ENCODE results near the gene MLPH.

MLPH gene

GRCh38 chr2:237530472-237531433 lies 43.7 kb downstream of the MLPH start:
- Histone ChIP-seq H3K36me3 (ENCODE audit: control insufficient read depth, insufficient read depth, low read length) (peaks cover 3% of the 10 kb centered on the region), H3K9me3 (ENCODE audit: control insufficient read depth, insufficient read depth, low read length) (no peaks in the 10 kb centered on the region), H3K9ac (ENCODE audit: low read depth, low read length) (no peak overlapping the region), H3K4me1 (ENCODE audit: control insufficient read depth, insufficient read depth, low read length) (no peaks in the 10 kb centered on the region), H3K4me3 (ENCODE audit: low read depth, low read length) (no peak overlapping the region), H3K27me3 (ENCODE audit: control insufficient read depth, insufficient read depth, low read length) (no peaks in the 10 kb centered on the region)

DNA sequence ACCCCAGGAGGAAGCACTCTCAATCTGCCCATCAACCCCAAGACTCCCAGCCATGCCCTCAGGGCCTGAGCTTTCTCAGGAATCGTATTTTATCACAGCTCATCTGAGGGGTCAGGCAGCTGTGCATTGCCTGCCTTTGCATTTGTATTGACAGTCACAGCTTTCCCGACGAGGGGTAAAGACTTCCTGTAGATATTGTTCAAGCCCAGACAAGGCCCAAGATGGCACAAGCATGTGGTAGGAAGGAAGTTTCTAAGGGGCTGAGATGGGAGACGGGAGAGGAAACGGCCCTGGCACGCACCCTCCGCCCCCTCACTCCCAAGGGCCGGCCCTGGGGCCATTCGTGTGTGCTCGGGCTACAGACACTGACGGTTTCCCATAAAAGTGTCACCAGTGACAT lies 45.1 kb downstream of the MLPH start:
- Histone ChIP-seq H3K36me3 (ENCODE audit: control insufficient read depth, insufficient read depth, low read length) (no peaks in the 10 kb centered on the region), H3K9ac (ENCODE audit: low read depth, low read length) (no peak overlapping the region), H3K27me3 (ENCODE audit: control insufficient read depth, insufficient read depth, low read length) (no peaks in the 10 kb centered on the region), H3K4me1 (ENCODE audit: control insufficient read depth, insufficient read depth, low read length) (no peaks in the 10 kb centered on the region), H3K9me3 (ENCODE audit: control insufficient read depth, insufficient read depth, low read length) (no peaks in the 10 kb centered on the region), H3K4me3 (ENCODE audit: low read depth, low read length) (no peak overlapping the region)

DNA sequence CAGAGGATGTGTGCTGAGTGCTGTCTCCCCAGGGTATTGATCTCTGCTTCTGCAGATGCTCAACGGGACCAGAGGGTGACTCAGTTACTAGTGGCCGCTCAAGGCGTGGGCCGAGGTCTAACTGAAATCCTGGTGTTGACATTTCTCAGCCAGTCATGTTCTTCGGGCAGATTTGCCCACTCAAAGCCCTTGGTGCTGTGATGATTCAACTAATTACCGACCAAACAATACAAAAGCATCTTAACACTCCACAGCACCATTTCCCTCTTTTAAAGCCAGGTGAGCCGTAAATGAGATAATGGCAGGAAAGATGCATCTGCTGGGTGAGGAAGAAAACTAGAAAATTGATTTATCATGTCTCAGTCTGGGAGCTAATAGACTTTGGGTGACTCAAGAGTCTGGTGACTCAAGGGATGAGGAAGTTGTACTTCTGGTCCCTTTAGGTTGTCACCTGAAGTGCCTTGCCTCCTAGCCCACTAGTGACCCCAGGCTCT lies 46.7 kb downstream of the MLPH start:
- no peaks in the 10 kb centered on the region for H3K36me3 ChIP-seq (ENCODE audit: control insufficient read depth, insufficient read depth, low read length)
- no peak overlapping the region for H3K9ac ChIP-seq (ENCODE audit: low read depth, low read length)
- H3K27me3 ChIP-seq (ENCODE audit: control insufficient read depth, insufficient read depth, low read length): no peaks in the 10 kb centered on the region
- no peak overlapping the region for H3K4me3 ChIP-seq (ENCODE audit: low read depth, low read length)
- H3K4me1 ChIP-seq (ENCODE audit: control insufficient read depth, insufficient read depth, low read length): no peaks in the 10 kb centered on the region
- H3K9me3 ChIP-seq (ENCODE audit: control insufficient read depth, insufficient read depth, low read length): no peaks in the 10 kb centered on the region

DNA sequence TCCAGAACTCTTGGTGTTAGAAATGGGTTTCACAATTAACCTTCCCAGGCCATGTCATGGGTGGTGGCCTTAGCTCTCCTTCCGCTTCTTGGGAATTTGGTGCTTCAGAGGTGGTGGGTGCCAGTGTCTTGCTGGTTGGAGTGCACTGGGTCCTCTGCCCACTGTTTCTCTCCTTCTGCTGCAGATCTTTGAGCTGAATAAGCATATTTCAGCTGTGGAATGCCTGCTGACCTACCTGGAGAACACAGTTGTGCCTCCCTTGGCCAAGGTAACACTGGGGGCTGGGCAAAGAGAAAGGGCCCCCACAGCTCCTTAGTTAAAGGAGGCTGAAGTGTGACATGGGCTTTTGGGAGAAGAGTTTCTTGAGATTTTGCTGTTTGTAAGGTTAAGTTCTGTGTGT lies 47.3 kb downstream of the MLPH start:
- Histone ChIP-seq H3K4me1 (ENCODE audit: control insufficient read depth, insufficient read depth, low read length) (no peaks in the 10 kb centered on the region), H3K27me3 (ENCODE audit: control insufficient read depth, insufficient read depth, low read length) (no peaks in the 10 kb centered on the region), H3K4me3 (ENCODE audit: low read depth, low read length) (no peak overlapping the region), H3K9ac (ENCODE audit: low read depth, low read length) (no peak overlapping the region), H3K36me3 (ENCODE audit: control insufficient read depth, insufficient read depth, low read length) (no peaks in the 10 kb centered on the region), H3K9me3 (ENCODE audit: control insufficient read depth, insufficient read depth, low read length) (no peaks in the 10 kb centered on the region)

GRCh38 chr2:237535385-237536082 lies 48.5 kb downstream of the MLPH start:
- Histone ChIP-seq H3K9ac (ENCODE audit: low read depth, low read length) (no peak overlapping the region), H3K27me3 (ENCODE audit: control insufficient read depth, insufficient read depth, low read length) (no peaks in the 10 kb centered on the region), H3K4me1 (ENCODE audit: control insufficient read depth, insufficient read depth, low read length) (no peaks in the 10 kb centered on the region), H3K36me3 (ENCODE audit: control insufficient read depth, insufficient read depth, low read length) (no peaks in the 10 kb centered on the region), H3K4me3 (ENCODE audit: low read depth, low read length) (no peak overlapping the region), H3K9me3 (ENCODE audit: control insufficient read depth, insufficient read depth, low read length) (no peaks in the 10 kb centered on the region)

DNA sequence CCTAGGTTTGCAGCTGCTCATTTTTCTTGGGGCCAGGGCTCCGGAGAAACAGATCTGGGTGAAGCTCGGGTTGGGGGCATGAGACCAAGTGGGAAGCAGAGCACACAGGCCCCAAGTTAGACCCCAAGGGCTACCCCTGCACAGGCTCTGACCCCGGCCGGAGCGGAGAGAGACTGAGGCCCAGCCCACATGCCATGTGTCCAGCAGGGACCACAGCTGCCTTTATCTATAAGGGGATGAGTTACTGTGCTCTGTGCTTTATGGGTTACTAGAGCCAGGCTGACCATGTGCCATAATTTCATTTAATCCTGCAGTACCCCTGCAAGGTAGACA lies 49.0 kb downstream of the MLPH start:
- H3K9ac ChIP-seq (ENCODE audit: low read depth, low read length): no peak overlapping the region
- no peaks in the 10 kb centered on the region for H3K4me1 ChIP-seq (ENCODE audit: control insufficient read depth, insufficient read depth, low read length)

GRCh38 chr2:237536617-237537016 lies 49.6 kb downstream of the MLPH start:
- no peaks in the 10 kb centered on the region for H3K36me3 ChIP-seq (ENCODE audit: control insufficient read depth, insufficient read depth, low read length)
- H3K4me3 ChIP-seq (ENCODE audit: low read depth, low read length): no peak overlapping the region
- H3K27me3 ChIP-seq (ENCODE audit: control insufficient read depth, insufficient read depth, low read length): no peaks in the 10 kb centered on the region
- H3K9me3 ChIP-seq (ENCODE audit: control insufficient read depth, insufficient read depth, low read length): no peaks in the 10 kb centered on the region
- no peaks in the 10 kb centered on the region for H3K4me1 ChIP-seq (ENCODE audit: control insufficient read depth, insufficient read depth, low read length)
- H3K9ac ChIP-seq (ENCODE audit: low read depth, low read length): no peak overlapping the region

More for the DNA sequence above, 49.0 kb downstream of the MLPH start:
- Histone ChIP-seq H3K9me3 (ENCODE audit: control insufficient read depth, insufficient read depth, low read length) (no peaks in the 10 kb centered on the region), H3K27me3 (ENCODE audit: control insufficient read depth, insufficient read depth, low read length) (no peaks in the 10 kb centered on the region), H3K36me3 (ENCODE audit: control insufficient read depth, insufficient read depth, low read length) (no peaks in the 10 kb centered on the region), H3K4me3 (ENCODE audit: low read depth, low read length) (no peak overlapping the region)

- no peak overlapping the region for H3K9ac ChIP-seq (ENCODE audit: low read depth, low read length)
- no peaks in the 10 kb centered on the region for H3K9me3 ChIP-seq (ENCODE audit: control insufficient read depth, insufficient read depth, low read length)
- H3K27me3 ChIP-seq (ENCODE audit: control insufficient read depth, insufficient read depth, low read length): no peaks in the 10 kb centered on the region
- H3K4me1 ChIP-seq (ENCODE audit: control insufficient read depth, insufficient read depth, low read length): no peaks in the 10 kb centered on the region
- H3K36me3 ChIP-seq (ENCODE audit: control insufficient read depth, insufficient read depth, low read length): no peaks in the 10 kb centered on the region
- no peak overlapping the region for H3K4me3 ChIP-seq (ENCODE audit: low read depth, low read length)
Observed at GRCh38 chr2:237538001-237538720, 51.1 kb downstream of the MLPH start.

GRCh38 chr2:237538901-237539300 lies 51.9 kb downstream of the MLPH start:
- Histone ChIP-seq H3K9me3 (ENCODE audit: control insufficient read depth, insufficient read depth, low read length) (no peaks in the 10 kb centered on the region), H3K9ac (ENCODE audit: low read depth, low read length) (no peak overlapping the region), H3K4me1 (ENCODE audit: control insufficient read depth, insufficient read depth, low read length) (no peaks in the 10 kb centered on the region), H3K27me3 (ENCODE audit: control insufficient read depth, insufficient read depth, low read length) (no peaks in the 10 kb centered on the region), H3K36me3 (ENCODE audit: control insufficient read depth, insufficient read depth, low read length) (no peaks in the 10 kb centered on the region), H3K4me3 (ENCODE audit: low read depth, low read length) (no peak overlapping the region)

DNA sequence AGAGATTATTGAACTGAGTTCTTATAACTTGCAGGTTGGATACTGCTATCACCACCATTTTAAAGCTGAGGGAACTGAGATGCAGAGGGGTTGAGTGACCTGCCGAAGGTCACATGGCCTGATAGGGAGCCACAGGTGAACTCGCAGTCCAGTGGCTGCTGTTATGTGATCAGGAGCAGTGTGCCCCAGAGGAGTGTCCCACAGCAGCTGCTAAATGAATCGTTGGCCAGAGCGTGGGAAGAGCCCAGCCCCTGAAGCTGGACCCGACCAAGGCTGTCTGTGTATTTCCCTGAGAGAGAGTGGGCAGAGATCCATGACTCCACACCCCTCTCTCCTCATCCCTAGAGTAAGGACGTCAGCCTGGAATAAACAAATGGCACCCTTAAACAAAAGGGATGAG lies 52.6 kb downstream of the MLPH start:
- no peaks in the 10 kb centered on the region for H3K4me1 ChIP-seq (ENCODE audit: control insufficient read depth, insufficient read depth, low read length)
- no peaks in the 10 kb centered on the region for H3K9me3 ChIP-seq (ENCODE audit: control insufficient read depth, insufficient read depth, low read length)
- no peaks in the 10 kb centered on the region for H3K27me3 ChIP-seq (ENCODE audit: control insufficient read depth, insufficient read depth, low read length)
- H3K4me3 ChIP-seq (ENCODE audit: low read depth, low read length): no peak overlapping the region
- H3K9ac ChIP-seq (ENCODE audit: low read depth, low read length): no peak overlapping the region
- no peaks in the 10 kb centered on the region for H3K36me3 ChIP-seq (ENCODE audit: control insufficient read depth, insufficient read depth, low read length)

DNA sequence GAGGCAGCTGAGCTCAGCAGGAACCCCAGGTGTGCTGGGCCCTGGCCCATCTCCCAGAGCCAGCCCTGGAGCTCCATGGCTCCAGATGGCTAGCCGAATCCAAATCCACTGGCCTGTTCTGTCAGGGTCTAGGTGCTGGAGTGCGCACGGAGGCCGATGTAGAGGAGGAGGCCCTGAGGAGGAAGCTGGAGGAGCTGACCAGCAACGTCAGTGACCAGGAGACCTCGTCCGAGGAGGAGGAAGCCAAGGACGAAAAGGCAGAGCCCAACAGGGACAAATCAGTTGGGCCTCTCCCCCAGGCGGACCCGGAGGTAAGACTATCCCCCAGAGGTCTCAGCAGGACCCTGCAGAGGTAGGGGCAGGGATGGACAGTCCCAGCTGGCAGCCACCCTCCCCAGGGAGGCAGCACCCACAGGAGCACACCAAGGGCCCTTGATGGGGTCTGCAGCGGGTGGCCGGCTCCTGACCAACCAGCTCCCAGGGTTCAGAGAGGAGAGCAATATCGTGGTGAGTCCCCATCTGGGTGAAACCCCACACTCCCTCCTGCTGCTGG lies 53.2 kb downstream of the MLPH start:
- Histone ChIP-seq H3K9ac (ENCODE audit: low read depth, low read length) (no peak overlapping the region), H3K4me3 (ENCODE audit: low read depth, low read length) (no peak overlapping the region), H3K9me3 (ENCODE audit: control insufficient read depth, insufficient read depth, low read length) (no peaks in the 10 kb centered on the region), H3K36me3 (ENCODE audit: control insufficient read depth, insufficient read depth, low read length) (no peaks in the 10 kb centered on the region), H3K27me3 (ENCODE audit: control insufficient read depth, insufficient read depth, low read length) (no peaks in the 10 kb centered on the region), H3K4me1 (ENCODE audit: control insufficient read depth, insufficient read depth, low read length) (no peaks in the 10 kb centered on the region)
